Heart right ventricle (tissue), 16 donors: ENCODE results near the gene TARP.
A peak's percentile ranks its signal among the peaks of the same experiment; 100 is the strongest.

Experiments
- ATAC-seq, 8 donors: fragments of 200-7000 bp; cut with Tn5 transposase; one replicate each; pipeline ENCODE4 v1.9.1; 2020; ENCODE audit warnings: mild to moderate bottlenecking in 8 of 8, moderate library complexity in 8 of 8, moderate number of reproducible peaks in 1 of 8
- DNase-seq, 2 donors: peaks; one replicate each; pipeline ENCODE4 v3.0.0-alpha.2; 2020
- H3K27ac ChIP-seq, 10 donors: fragments of 200-600 bp; sonication (generic) in 2 of 10; one replicate each; pipeline versions ENCODE4 v1.5.0 to v1.8.0; 2020 to 2022; ENCODE audit warnings: mild to moderate bottlenecking in 3 of 10
- H3K27me3 ChIP-seq, 7 donors: fragments of 200-600 bp; one replicate each; pipeline ENCODE4 v1.8.0; 2021 to 2022; ENCODE audit warnings: mild to moderate bottlenecking in 2 of 7
- H3K36me3 ChIP-seq, 9 donors: fragments of 200-600 bp; sonication (generic) in 1 of 9; one replicate each; pipeline versions ENCODE4 v1.5.0 to v1.8.0; 2020 to 2022; ENCODE audit warnings: mild to moderate bottlenecking in 2 of 9
- H3K4me1 ChIP-seq, 9 donors: fragments of 200-600 bp; sonication (generic) in 1 of 9; one replicate each; pipeline versions ENCODE4 v1.5.0 to v1.8.0; 2020 to 2022; ENCODE audit warnings: mild to moderate bottlenecking in 4 of 9
- H3K4me3 ChIP-seq, 10 donors: fragments of 200-600 bp; sonication (generic) in 2 of 10; one replicate each; pipeline versions ENCODE4 v1.5.0 to v1.8.0; 2020 to 2022; ENCODE audit warnings: mild to moderate bottlenecking in 7 of 10, moderate library complexity in 2 of 10
- H3K9me3 ChIP-seq, 11 donors: fragments of 200-600 bp in 10 of 11; sonication (generic) in 2 of 11; one replicate each; pipeline versions ENCODE4 v1.5.0 to v1.8.0; 2013 to 2022; ENCODE audit warnings: mild to moderate bottlenecking in 2 of 11, control low read depth in 1 of 11, moderate library complexity in 1 of 11
- CTCF ChIP-seq, 9 donors: fragments of 200-600 bp; sonication (generic) in 2 of 9; IDR thresholded peaks; one replicate each; pipeline versions ENCODE4 v1.5.0 to v1.8.0; 2021 to 2022; ENCODE audit warnings: antibody characterized with exemption in 9 of 9, mild to moderate bottlenecking in 5 of 9, moderate library complexity in 1 of 9
- WGBS, 2 donors: extraction: QIAGEN DNeasy Blood & Tissue Kit; methylation state at CpG; one replicate each; pipeline ENCODE4 v1.1.7; 2013; ENCODE audit warnings: inconsistent platforms in 1 of 2; 5-methylcytosine and 5-hydroxymethylcytosine counted together
- intact Hi-C, 10 donors: fragments of 100-400 bp; cut with DNase I; formaldehyde crosslinking; loops; one replicate each; pipeline versions ENCODE4 v1.11.1 to v1.14.2; 2022
- donor health status: Arrhythmogenic right ventricular cardiomyopathy.
- donor health status: ischemic (EF 13 %, LVEDD 7.1; RV severe dilation, severe dysfunction).
- donor health status: healthy with polysubstance abuse.
- donor health status: DM: no; HTN: yes; CAD: no.
- donor health status: DM: no; HTN: no; CAD: no.
- donor health status: ischemic (EF 25% LVEDD 6.9; RV normal size, moderate dysfunction).
- donor health status: ischemic (EF 25% LVEDD 5.7; RV mildly dilated, moderate dysfunction).
- donor health status: healthy.
- donor health status: DM: yes; HTN: yes; CAD: no.
- donor health status: Ischemic cardiomyopathy.
- donor health status: ischemic (EF 35%, LVEDD 5.7; RV mildly dilated, moderate dysfunction).
- donor health status: nonischemic (EF 11% LVEDD 7.7; RV severe dilation, severe dysfunction).
- donor health status: DM: yes; HTN: yes; CAD: no.
- donor health status: PGD.
- donor health status: ischemic (EF 29% LVEDD 5.4; RV normal size, mild dysfunction).
- donor health status: nonischemic (EF 23%, LVEDD 6.1; RV moderate dilation, normal function).

TARP gene

GRCh38 chr7:38284553-38284952 lies 11.1 kb upstream of the TARP start:
- WGBS, 2 donors = 36 to 40% methylated on average over 8 of the region's 8 CpGs
- Histone ChIP-seq H3K4me1 (peaks cover 0 to 8% (median 0%) of the 10 kb centered on the region in 9 donors), H3K27me3 (no peaks in the 10 kb centered on the region), H3K4me3 (no peak overlapping the region), H3K9me3 (no peaks in the 10 kb centered on the region), H3K27ac (no peak overlapping the region), H3K36me3 (no peaks in the 10 kb centered on the region)
- intact Hi-C loops = no loop called here
- DNase-seq (no peak), ATAC-seq (peak in 2 of 8 donors; percentile 35 to 54)
- no peak for TF ChIP-seq CTCF (IDR thresholded peaks at IDR 0.05)

GRCh38 chr7:38283809-38284208 lies 10.4 kb upstream of the TARP start:
- no peak for TF ChIP-seq CTCF (IDR thresholded peaks at IDR 0.05)
- ATAC-seq = no peak
- no peak for DNase-seq
- peaks cover 0 to 8% (median 0%) of the 10 kb centered on the region in 9 donors for H3K4me1 ChIP-seq
- H3K36me3 ChIP-seq = no peaks in the 10 kb centered on the region
- no peak overlapping the region for H3K4me3 ChIP-seq
- intact Hi-C loops = no loop called here
- 58 to 62% methylated on average over 1 of the region's 1 CpG for whole genome bisulfite sequencing, 2 donors
- H3K27me3 ChIP-seq = no peaks in the 10 kb centered on the region
- H3K9me3 ChIP-seq = no peaks in the 10 kb centered on the region
- no peak overlapping the region for H3K27ac ChIP-seq

GRCh38 chr7:38283107-38283506 lies 9.7 kb upstream of the TARP start:
- ATAC-seq (no peak), DNase-seq (no peak)
- WGBS, 2 donors = 76 to 88% methylated on average over 4 of the region's 4 CpGs
- Histone ChIP-seq H3K27me3 (peaks cover 0 to 3% (median 0%) of the 10 kb centered on the region in 7 donors), H3K4me3 (no peak overlapping the region), H3K9me3 (no peaks in the 10 kb centered on the region), H3K4me1 (peaks cover 0 to 8% (median 0%) of the 10 kb centered on the region in 9 donors), H3K36me3 (no peaks in the 10 kb centered on the region), H3K27ac (no peak overlapping the region)
- no peak for TF ChIP-seq CTCF (IDR thresholded peaks at IDR 0.05)
- intact Hi-C loops = no loop called here

- H3K4me3 ChIP-seq = no peak overlapping the region
- no peak overlapping the region for H3K27ac ChIP-seq
- TF ChIP-seq CTCF (IDR thresholded peaks at IDR 0.05) = no peak
- no peak for DNase-seq
- ATAC-seq = no peak
- H3K36me3 ChIP-seq = no peaks in the 10 kb centered on the region
- H3K4me1 ChIP-seq = peaks cover 0 to 8% (median 0%) of the 10 kb centered on the region in 9 donors
- H3K27me3 ChIP-seq = peaks cover 0 to 3% (median 0%) of the 10 kb centered on the region in 7 donors
- H3K9me3 ChIP-seq = no peaks in the 10 kb centered on the region
- 61 to 76% methylated on average over 3 of the region's 3 CpGs for WGBS, 2 donors
- intact Hi-C loops = no loop called here
These were observed 8.6 kb upstream of the TARP start for GRCh38 chr7:38282081-38282480.
